BJ (cell line): ENCODE data around the gene BCHE. TPM values are rescaled to one million over a fixed set of nuclear protein-coding genes. Genes with fewer than 3 reads are reported as not detected.

Source experiments
- CTCF ChIA-PET: fragments of 350-600 bp; formaldehyde crosslinking; extraction: SDS; loops from one replicate; lab custom pipeline; 2021; ENCODE audit warnings: antibody characterized with exemption, inconsistent platforms; lab: Yijun Ruan, JAX
- POLR2A ChIA-PET: fragments of 300-600 bp; sonication (Branson Sonifier 250); formaldehyde crosslinking; extraction: SDS; loops from one replicate; lab custom pipeline; 2021; ENCODE audit warnings: antibody characterized with exemption; lab: Charles Lee
- DNase-seq: peaks from one replicate; pipeline ENCODE4 v3.0.0-alpha.2; 2011; ENCODE audit warnings: low read depth
- H3K27me3 ChIP-seq: 2 replicates; pipeline ENCODE4 v1.6.0; 2011; ENCODE audit warnings: low read length; ENCODE audit not compliant: control insufficient read depth, insufficient read depth
- H3K36me3 ChIP-seq: 2 replicates; pipeline ENCODE4 v1.5.1; 2011; ENCODE audit warnings: low read length; ENCODE audit not compliant: control insufficient read depth, insufficient read depth
- H3K4me3 ChIP-seq: 2 replicates; pipeline ENCODE4 v1.5.1; 2011; ENCODE audit warnings: low read depth, mild to moderate bottlenecking, control low read depth, low read length
- polyA plus RNA-seq: library from polyadenylated mRNA; depleted of rRNA; stranded (reverse); fragments of >200 nt; gene quantifications from 2 replicates; pipeline ENCODE4 v1.2.3, GENCODE V29; 2011
- TF ChIP-seq, protein P1 (sequence below): IDR thresholded peaks from 2 replicates; pipeline ENCODE4 v1.5.1; 2011; ENCODE audit warnings: low read depth, mild to moderate bottlenecking, control low read depth, inconsistent platforms, low read length, moderate library complexity; ENCODE audit not compliant: insufficient read depth

The BCHE gene
- polyA plus RNA-seq, 1 experiment = not detected

DNA sequence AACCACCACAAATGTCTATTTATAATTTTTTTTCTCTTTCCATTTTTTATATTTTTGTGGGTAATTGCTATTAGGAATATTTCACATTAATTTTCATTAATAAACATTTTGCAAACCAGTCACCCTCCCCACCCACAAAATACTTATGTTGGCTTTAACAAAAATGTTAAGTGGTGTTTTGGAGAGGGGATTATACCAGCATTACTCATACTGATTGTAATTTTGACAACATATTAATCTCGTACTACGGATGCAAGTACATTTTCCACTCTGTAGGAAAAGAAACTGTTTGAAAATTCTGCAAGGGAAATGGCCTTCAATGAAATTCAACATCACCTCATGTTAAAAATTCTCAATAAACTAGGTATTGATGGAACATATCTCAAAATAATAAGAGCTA lies 58.3 kb downstream of the BCHE start:
- DNase-seq = no peak
- TF ChIP-seq, protein P1, sequence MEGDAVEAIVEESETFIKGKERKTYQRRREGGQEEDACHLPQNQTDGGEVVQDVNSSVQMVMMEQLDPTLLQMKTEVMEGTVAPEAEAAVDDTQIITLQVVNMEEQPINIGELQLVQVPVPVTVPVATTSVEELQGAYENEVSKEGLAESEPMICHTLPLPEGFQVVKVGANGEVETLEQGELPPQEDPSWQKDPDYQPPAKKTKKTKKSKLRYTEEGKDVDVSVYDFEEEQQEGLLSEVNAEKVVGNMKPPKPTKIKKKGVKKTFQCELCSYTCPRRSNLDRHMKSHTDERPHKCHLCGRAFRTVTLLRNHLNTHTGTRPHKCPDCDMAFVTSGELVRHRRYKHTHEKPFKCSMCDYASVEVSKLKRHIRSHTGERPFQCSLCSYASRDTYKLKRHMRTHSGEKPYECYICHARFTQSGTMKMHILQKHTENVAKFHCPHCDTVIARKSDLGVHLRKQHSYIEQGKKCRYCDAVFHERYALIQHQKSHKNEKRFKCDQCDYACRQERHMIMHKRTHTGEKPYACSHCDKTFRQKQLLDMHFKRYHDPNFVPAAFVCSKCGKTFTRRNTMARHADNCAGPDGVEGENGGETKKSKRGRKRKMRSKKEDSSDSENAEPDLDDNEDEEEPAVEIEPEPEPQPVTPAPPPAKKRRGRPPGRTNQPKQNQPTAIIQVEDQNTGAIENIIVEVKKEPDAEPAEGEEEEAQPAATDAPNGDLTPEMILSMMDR = no peak
- Histone ChIP-seq H3K36me3 (no peaks in the 10 kb centered on the region), H3K4me3 (no peak overlapping the region), H3K27me3 (no peaks in the 10 kb centered on the region)
- POLR2A ChIA-PET = no interaction called here
- CTCF ChIA-PET = no interaction called here

DNA sequence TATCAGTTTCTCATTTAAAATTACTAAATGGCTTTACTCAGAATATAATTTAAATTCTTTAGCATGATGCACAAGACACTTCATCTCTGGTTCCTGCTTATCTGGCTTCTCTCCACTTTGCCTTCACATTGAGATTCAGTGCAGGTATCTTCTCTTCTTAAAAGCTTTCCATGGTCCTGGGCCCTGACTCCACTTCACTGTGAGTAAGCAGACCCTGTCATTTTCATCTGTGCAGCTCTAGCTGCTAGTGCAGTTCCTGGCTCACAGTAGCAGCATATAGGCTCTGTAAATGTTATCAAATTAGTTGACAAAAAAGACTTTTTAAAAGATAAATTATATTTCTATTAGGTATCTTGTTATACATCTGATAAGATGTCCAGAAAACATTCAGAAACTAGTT lies 58.8 kb downstream of the BCHE start:
- no peak for DNase-seq
- ChIA-PET CTCF (no interaction called here), POLR2A (no interaction called here)
- TF ChIP-seq, protein P1 = no peak
- Histone ChIP-seq H3K27me3 (no peaks in the 10 kb centered on the region), H3K36me3 (no peaks in the 10 kb centered on the region), H3K4me3 (no peak overlapping the region)

DNA sequence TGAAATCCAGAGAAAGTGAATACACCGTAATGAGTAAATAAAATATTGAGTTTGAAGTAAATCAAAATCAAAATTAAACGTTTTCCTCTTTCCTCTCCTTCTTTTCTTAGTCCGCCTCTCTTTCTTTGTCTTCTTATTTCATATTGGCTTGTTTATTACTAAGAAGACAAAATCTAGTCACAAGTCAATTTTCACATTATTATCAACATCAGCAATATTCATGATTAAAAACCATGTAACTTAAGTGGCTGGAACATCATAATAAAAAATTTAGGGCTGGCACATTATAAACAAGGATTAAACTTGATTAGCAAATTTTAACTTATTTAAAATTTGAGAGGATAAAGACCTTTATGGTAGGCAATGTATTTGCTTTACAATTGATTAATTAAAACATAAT lies 61.4 kb downstream of the BCHE start:
- Histone ChIP-seq H3K4me3 (no peak overlapping the region), H3K27me3 (no peaks in the 10 kb centered on the region), H3K36me3 (no peaks in the 10 kb centered on the region)
- TF ChIP-seq, protein P1 = no peak
- ChIA-PET POLR2A (no interaction called here), CTCF (no interaction called here)
- DNase-seq = no peak

DNA sequence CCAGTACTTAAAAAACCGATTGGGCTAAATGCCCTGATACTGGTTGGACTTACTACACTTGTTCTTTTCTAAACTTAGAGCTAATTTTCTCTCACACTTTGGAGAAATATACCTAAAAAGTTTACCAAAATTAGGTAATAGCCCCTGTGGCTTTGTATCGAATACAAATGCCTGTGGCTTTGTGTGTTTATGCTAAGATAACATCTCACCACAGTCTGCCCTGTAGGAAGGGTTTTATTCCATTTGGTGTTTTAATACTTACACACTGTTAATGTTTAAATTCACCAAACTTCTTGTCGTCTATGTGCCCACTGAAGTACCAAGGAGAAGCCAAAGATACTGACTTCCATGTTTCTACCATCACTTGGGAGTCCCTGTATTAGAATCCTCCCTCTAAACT lies 66.4 kb downstream of the BCHE start:
- DNase-seq = no peak
- Histone ChIP-seq H3K4me3 (no peak overlapping the region), H3K36me3 (no peaks in the 10 kb centered on the region), H3K27me3 (no peaks in the 10 kb centered on the region)
- TF ChIP-seq, protein P1 = no peak
- ChIA-PET POLR2A (no interaction called here), CTCF (no interaction called here)

DNA sequence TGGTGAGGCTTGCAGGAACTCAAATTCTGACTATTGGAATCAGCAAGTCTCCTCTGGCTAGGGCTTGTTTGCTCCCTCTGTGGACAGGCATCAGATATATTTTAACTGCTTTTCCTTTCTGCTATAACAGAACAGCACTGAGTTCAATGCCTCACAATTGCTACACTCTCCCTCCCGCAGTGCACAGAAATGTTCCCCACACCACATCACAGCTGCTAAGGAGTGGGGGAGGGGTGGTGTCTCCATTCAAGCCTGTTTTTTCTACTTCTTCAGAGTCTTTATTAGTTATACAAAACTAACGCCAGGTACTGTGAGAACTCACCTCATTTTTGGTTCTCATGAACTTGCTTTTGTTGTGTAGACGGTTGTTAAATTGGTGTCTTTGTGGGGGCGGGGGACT lies 68.5 kb downstream of the BCHE start:
- TF ChIP-seq, protein P1 = no peak
- POLR2A ChIA-PET = no interaction called here
- Histone ChIP-seq H3K36me3 (no peaks in the 10 kb centered on the region), H3K27me3 (no peaks in the 10 kb centered on the region), H3K4me3 (no peak overlapping the region)
- DNase-seq = no peak
- CTCF ChIA-PET = no interaction called here
